GM08714 (cell line): ENCODE data around the gene GDF7.

Experiments
- H3K4me3 ChIP-seq: fragments of 200-500 bp; sonication (Bioruptor generic); 2 replicates; pipeline ENCODE4 v1.5.1; 2014; ENCODE audit warnings: mild to moderate bottlenecking, low read length, inconsistent platforms
- ZNF274 ChIP-seq: IDR thresholded peaks from 2 replicates; pipeline ENCODE4 v1.6.1; 2012; ENCODE audit warnings: mild to moderate bottlenecking, low read depth, low read length

GDF7 gene

DNA sequence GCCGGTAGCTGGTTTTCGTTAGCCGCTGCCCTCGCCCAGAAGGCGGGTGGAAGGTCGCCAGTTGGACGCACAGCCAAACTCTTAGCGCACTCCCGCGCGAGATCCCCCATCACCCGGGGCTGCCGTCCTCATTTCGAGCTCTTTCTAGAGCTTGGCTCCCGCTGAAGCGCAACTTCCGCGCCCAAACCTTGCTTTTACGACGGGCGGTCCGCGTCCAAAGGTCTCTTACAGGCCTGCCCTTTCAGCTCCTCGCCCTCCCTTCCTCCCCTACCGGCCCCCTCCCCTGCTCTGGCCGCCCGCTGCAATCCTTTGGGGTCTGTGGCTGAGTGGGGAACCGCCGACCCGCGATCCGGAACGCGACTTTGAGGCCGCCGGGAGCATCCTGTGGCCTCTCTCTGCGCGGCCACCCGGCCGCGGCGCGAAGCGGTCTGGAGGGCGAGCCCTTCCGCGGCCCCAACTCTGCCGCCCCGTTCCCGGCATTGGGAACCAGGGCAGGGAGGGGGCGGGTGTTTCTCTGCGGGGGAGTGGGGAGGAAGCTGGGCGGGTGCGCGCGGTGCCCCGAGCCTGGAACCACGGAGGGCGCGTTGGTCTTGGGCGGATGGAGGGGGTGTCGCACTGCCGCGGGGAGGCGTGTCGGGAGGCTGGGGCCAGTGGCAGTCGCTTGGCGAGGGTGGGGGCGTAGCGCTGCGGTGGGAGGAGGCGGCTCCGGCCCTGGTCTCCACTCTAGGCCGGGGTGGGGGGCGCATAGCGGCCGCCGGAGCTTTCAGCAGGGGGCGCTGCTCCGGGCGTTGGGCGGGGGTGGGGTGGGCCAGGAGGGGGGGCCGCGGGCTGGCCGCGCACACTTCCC, at the start of gene GDF7:
Gene GDF7, plus strand, starts transcription at position 841 of the 847 bp plus-strand sequence. CDS start 96 bp downstream, outside the sequence.
- peak within 1 kb of the TSS; percentile 15; the same call in 1 of the 2 replicates for H3K4me3 ChIP-seq
- no peak for TF ChIP-seq ZNF274

DNA sequence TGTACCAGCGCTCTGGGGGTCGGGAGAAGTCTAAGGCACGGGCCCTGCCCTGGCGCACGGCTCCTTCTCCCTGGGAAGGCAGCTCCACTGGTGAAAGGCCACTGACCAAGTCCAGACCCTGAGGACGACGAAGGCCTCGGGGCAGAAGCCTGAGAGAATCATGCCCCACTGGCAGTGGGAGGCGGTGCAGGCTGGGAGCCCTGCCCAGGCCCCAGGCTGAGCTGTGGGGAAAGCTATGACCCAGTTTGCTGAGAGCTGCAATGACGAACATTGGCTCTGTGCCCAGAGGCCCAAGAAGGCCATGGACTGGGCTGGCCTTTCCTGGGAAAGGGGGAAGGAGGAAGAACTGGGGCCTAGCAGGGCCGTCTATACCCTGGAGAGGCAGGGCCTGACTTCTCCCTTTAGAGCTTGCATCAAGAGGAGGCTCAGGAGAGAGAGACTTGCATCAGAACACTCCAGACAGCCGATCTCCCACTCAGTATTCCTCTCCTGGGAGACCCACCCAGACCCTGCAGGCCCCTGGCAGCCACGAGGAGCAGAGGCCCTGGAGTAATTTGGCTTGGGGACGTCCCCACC, 49.0 kb upstream of the GDF7 start:
- no peak overlapping the region for H3K4me3 ChIP-seq
- no peak for TF ChIP-seq ZNF274

- no peak overlapping the region for H3K4me3 ChIP-seq
- no peak for TF ChIP-seq ZNF274
These were observed 48.5 kb upstream of the GDF7 start for GRCh38 chr2:20618468-20618885.

DNA sequence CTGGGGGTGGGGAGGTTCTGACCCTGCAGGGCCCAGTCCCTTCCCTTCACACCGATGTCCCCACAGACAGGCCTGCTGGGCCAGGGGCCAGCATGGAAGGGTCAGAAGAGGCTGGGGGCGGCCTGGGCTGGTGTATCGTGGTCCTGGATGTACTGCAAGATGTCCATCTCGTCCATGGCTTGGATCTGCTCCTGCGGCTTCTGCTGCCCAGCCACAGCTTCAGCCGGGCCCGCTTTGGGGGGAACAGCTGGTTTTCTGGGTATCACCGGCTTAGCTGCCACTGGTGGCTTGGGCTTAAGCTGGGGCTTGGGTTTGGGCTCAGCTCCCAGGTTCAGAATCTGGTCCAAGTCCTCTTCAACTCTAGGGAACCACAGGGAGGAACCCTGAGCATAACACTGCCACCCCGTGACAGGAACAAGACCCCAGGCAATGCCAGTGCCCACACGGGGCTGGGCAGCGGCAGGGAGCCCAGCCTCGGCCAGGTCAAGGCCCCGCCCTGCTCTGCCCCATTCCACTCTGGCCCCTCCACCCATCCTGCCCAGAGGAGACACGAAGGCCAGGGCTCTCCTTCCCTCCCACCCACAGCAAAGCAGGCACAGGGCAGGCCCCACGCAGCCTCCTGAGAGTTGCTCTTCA, 47.9 kb upstream of the GDF7 start:
- no peak for TF ChIP-seq ZNF274

GRCh38 chr2:20619624-20620024, 47.3 kb upstream of the GDF7 start:
- H3K4me3 ChIP-seq, result no peak overlapping the region
- no peak for TF ChIP-seq ZNF274

More for the DNA sequence above, 47.9 kb upstream of the GDF7 start:
- H3K4me3 ChIP-seq, result no peak overlapping the region

DNA sequence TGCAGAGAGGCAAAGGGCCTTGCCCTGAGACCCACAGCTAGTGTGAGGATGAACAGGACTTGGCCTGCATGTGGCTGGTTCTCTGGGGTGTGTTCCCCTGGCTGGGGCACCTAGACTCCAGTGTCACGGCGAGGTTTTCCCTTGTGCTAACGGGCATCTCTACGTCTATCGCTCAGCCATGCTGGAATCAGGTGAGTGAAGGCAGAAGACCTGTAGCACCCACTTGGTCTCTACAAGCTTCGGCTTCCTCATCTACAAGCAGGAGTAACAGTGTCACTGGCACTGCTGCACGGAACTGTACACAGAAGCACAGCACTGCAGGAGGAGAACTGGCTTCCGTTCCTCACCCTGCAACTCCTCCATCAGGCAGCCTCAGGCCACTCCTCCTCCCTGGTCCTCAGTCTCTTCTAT, 46.7 kb upstream of the GDF7 start:
- H3K4me3 ChIP-seq, result no peak overlapping the region
- no peak for TF ChIP-seq ZNF274

DNA sequence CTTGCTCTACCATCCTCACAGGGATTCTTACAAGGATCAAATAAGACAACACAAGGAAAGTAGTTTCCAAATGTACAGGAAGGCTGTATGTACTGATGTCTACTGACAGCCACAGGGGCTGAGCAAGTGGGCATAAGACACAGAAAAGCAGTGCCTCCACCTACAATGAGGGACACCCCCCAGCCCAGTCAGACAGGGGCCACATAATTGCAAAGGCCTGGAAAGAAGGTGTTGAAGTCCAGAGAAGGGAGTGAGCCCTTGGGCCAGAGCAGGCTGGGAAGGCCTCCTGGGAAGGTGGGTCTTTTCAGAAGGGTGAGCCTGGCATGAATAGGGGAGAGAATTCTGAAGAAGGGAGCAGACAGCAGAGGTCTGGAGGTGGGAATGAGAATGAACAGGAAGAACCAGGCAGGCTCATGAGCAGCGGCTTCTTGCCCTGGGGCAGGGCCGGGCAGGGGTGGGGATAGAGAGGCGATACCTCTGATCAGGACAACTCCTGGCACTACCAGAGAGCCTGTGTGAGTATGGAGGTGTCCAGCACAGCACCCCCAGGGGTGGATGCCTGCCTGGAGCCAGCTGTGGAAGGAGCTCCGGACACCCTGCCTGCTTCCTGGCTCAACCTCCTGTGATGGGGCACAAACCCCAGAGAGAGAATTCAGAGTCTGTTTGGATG, 46.1 kb upstream of the GDF7 start:
- TF ChIP-seq ZNF274, result no peak
- no peak overlapping the region for H3K4me3 ChIP-seq

- no peak for TF ChIP-seq ZNF274
- H3K4me3 ChIP-seq, result no peak overlapping the region
These were observed 45.3 kb upstream of the GDF7 start for GRCh38 chr2:20621366-20622295.

DNA sequence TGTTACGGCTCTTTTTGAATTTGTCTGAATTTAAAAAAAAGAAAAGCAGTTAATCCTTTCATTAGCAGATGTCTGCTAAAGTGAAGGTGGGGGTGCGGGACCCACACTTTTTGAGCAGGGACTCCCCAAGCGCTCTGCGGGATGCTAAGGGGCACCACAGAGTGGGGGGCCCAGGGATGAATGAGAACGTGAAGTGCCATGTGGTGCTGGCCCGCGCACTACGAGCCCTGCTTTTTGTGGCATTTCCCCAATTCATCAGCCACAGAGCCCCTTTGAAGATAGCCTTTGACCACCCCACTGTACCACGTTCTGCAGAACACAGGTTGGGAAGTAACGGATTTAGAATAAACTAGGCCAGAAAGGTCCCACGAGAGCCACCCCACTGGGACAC, 44.7 kb upstream of the GDF7 start:
- no peak overlapping the region for H3K4me3 ChIP-seq
- TF ChIP-seq ZNF274, result no peak

DNA sequence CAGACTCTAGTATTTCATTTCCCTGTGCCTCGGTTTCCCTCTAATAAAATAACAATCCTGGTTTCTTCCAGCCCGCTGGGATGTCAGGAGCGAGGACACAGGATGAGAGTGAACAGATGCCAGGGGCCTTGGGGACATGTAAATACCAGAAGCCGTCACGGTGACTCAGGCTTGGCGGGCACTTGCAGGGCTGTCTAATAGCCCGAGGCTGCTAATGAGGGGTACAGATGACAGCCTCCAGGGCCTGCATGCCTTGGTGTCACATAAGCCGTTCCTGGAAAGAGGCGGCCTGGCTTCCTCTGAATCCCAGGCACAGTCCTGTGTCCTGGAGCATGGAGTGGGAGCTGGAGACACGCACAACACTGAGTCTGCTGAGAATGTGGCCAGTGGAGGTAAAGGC, 44.2 kb upstream of the GDF7 start:
- no peak for TF ChIP-seq ZNF274
- H3K4me3 ChIP-seq, result no peak overlapping the region

GRCh38 chr2:20623241-20623640, 43.7 kb upstream of the GDF7 start:
- H3K4me3 ChIP-seq, result no peak overlapping the region
- no peak for TF ChIP-seq ZNF274

DNA sequence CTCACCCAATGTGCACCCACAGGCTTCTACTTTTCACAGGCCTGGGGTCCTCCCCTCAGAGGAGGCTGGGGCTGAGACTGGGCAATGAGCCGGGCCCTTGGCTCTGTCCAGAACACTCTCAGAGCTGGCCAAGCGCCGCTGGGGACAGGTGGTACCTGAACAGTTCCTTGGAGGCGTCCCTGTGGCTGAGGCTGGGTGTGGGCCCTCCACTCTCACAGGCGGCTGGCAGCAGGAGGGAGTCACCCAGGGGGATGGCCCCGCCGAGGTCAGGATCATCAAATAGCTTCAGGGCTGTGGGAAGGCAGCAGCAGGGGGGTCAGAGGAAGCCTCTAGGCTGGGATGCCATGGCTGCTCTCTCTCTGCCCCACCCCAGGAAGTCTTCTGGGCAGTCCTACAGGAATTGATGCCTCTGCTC, 43.2 kb upstream of the GDF7 start:
- no peak overlapping the region for H3K4me3 ChIP-seq
- TF ChIP-seq ZNF274, result no peak

GRCh38 chr2:20624156-20624883, 42.6 kb upstream of the GDF7 start:
- no peak for TF ChIP-seq ZNF274
- no peak overlapping the region for H3K4me3 ChIP-seq
